K562 (cell line): ENCODE data around the gene ZBTB46. TPM values are rescaled to one million over a fixed set of nuclear protein-coding genes. Genes with fewer than 3 reads are reported as not detected.

Experiments
- ATAC-seq: fragments of 200-7000 bp; cut with Tn5 transposase; 3 replicates; pipeline ENCODE4 v1.9.1; 2020; ENCODE audit warnings: moderate library complexity
- BruUV-seq: library from RNA; stranded (reverse); fragments of 400-500 nt; replicated peaks from 2 replicates; lab custom pipeline; 2021; lab: Mats Ljungman, UMichigan
- CTCF ChIA-PET: fragments of 300-600 bp; formaldehyde crosslinking; extraction: SDS; loops from one replicate; lab custom pipeline; 2021; ENCODE audit warnings: low intra/inter-chr PET ratio; lab: Yijun Ruan, JAX
- POLR2A ChIA-PET: fragments of 300-600, 350-650 bp; sonication (Branson Sonifier 250); formaldehyde crosslinking; extraction: SDS; loops from one replicate; lab custom pipeline; 2021; ENCODE audit warnings: antibody characterized with exemption, inconsistent platforms; lab: Yijun Ruan, JAX
- DNase-seq, 4 experiments: peaks; one replicate each; pipeline versions ENCODE4 v3.0.0 to v3.0.0-alpha.2; 2011 to 2018; ENCODE audit warnings: low spot score in 3 of 4, mixed read lengths in 3 of 4; ENCODE audit errors: extremely low read depth in 1 of 4
- FAIRE-seq: peaks from 2 replicates; lab custom pipeline; 2011; peaks lifted over from hg19 to GRCh38; lab: Jason Lieb, UNC
- H2AFZ ChIP-seq: 2 replicates; pipeline ENCODE4 v1.6.0; 2011; ENCODE audit warnings: low read depth, low read length, control low read depth, inconsistent platforms
- H3K27ac ChIP-seq: fragments of 200-600 bp; 3 replicates; pipeline ENCODE4 v1.8.0; 2011; ENCODE audit warnings: low read depth, mild to moderate bottlenecking, control low read depth, inconsistent platforms, low read length, moderate library complexity, mixed read lengths; ENCODE audit errors: extremely low read depth
- H3K27me3 ChIP-seq, 2 experiments: fragments of 300-600 bp in 1 of 2; 2 replicates in 1 of 2; 3 replicates in 1 of 2; pipeline versions ENCODE4 v1.6.0 to v1.8.0; 2011; ENCODE audit warnings: inconsistent platforms in 2 of 2, low read length in 2 of 2, mild to moderate bottlenecking in 1 of 2, mixed read lengths in 1 of 2, moderate library complexity in 1 of 2; ENCODE audit not compliant: control insufficient read depth in 2 of 2, insufficient read depth in 2 of 2
- H3K36me3 ChIP-seq: fragments of 300-600 bp; 3 replicates; pipeline ENCODE4 v1.8.0; 2011; ENCODE audit warnings: mild to moderate bottlenecking, low read length, inconsistent platforms; ENCODE audit not compliant: control insufficient read depth, insufficient read depth
- H3K4me1 ChIP-seq, 2 experiments: fragments of 200-600 bp in 1 of 2; replicated peaks in 1 of 2; 2 replicates in 1 of 2; 3 replicates in 1 of 2; pipeline versions ENCODE4 v1.5.1 to v1.8.0; 2011; ENCODE audit warnings: inconsistent platforms in 2 of 2, low read length in 2 of 2, mild to moderate bottlenecking in 1 of 2, mixed read lengths in 1 of 2, moderate library complexity in 1 of 2; ENCODE audit not compliant: control insufficient read depth in 2 of 2, insufficient read depth in 2 of 2
- H3K4me2 ChIP-seq: 2 replicates; pipeline ENCODE4 v1.6.1; 2011; ENCODE audit warnings: low read length, control low read depth, inconsistent platforms, mixed read lengths; ENCODE audit not compliant: insufficient read depth
- H3K4me3 ChIP-seq: fragments of 200-600 bp; sonication (generic), shearing (Covaris generic); 2 replicates; pipeline ENCODE4 v1.5.1; 2016; ENCODE audit warnings: control low read depth, inconsistent platforms
- H3K79me2 ChIP-seq: fragments of 200-600 bp; 3 replicates; pipeline ENCODE4 v1.8.0; 2011; ENCODE audit warnings: low read length, inconsistent platforms; ENCODE audit not compliant: control insufficient read depth, insufficient read depth
- H3K9ac ChIP-seq, 2 experiments: 2 replicates each; pipeline versions ENCODE4 v1.6.0 to v1.6.1; 2011; ENCODE audit warnings: low read depth in 2 of 2, low read length in 2 of 2, control low read depth in 1 of 2, inconsistent platforms in 1 of 2, mild to moderate bottlenecking in 1 of 2, mixed read lengths in 1 of 2; ENCODE audit not compliant: insufficient read depth in 1 of 2
- H3K9me1 ChIP-seq: one replicate; pipeline ENCODE4 v1.6.0; 2011; ENCODE audit warnings: inconsistent platforms, mild to moderate bottlenecking, low read length, moderate library complexity; ENCODE audit not compliant: control insufficient read depth, insufficient read depth
- H3K9me3 ChIP-seq: replicated peaks from 2 replicates; pipeline ENCODE4 v1.5.1; 2011; ENCODE audit warnings: low read depth, low read length, inconsistent platforms; ENCODE audit not compliant: control insufficient read depth, insufficient read depth
- H4K20me1 ChIP-seq: replicated peaks from 2 replicates; pipeline ENCODE4 v1.6.1; 2011; ENCODE audit warnings: low read length, inconsistent platforms, mixed read lengths; ENCODE audit not compliant: control insufficient read depth, insufficient read depth
- KHSRP ChIP-seq: fragments of 450-650 bp; IDR thresholded peaks from 2 replicates; pipeline ENCODE4 v1.6.1; 2017
- SETDB1 ChIP-seq: IDR thresholded peaks from one replicate; pipeline ENCODE4 v1.6.1; 2012; ENCODE audit warnings: low read length, control low read depth, inconsistent platforms
- ZBTB9 ChIP-seq: fragments of 450-650 bp; formaldehyde crosslinking; IDR thresholded peaks from 2 replicates; pipeline ENCODE4 v1.4.0; 2020; ENCODE audit warnings: mild to moderate bottlenecking, moderate library complexity
- ZNF316 ChIP-seq: fragments of 450-650 bp; IDR thresholded peaks from 2 replicates; pipeline ENCODE4 v1.6.1; 2016
- ZNF347 ChIP-seq: fragments of 450-650 bp; formaldehyde crosslinking; IDR thresholded peaks from 2 replicates; pipeline ENCODE4 v1.4.0; 2020; ENCODE audit warnings: low read depth, mild to moderate bottlenecking, moderate library complexity
- ZNF407 ChIP-seq: fragments of 450-650 bp; IDR thresholded peaks from 2 replicates; pipeline ENCODE4 v1.6.1; 2016; ENCODE audit warnings: low read depth
- ZNF431 ChIP-seq: sonication (generic); formaldehyde crosslinking; IDR thresholded peaks from 2 replicates; pipeline ENCODE4 v1.8.0; 2022; ENCODE audit warnings: mild to moderate bottlenecking, missing genetic modification reagents
- ZNF449 ChIP-seq: fragments of 250-450 bp; sonication (Bioruptor Pico); IDR thresholded peaks from 2 replicates; pipeline ENCODE4 v1.8.0; 2022; ENCODE audit warnings: moderate library complexity, mild to moderate bottlenecking, inconsistent platforms
- WGBS: fragments of 100-300 bp; shearing (Covaris generic); methylation state at CpG from one replicate; pipeline ENCODE4 v1.1.6; 2016; ENCODE audit warnings: low coverage, mixed read lengths; ENCODE audit not compliant: insufficient coverage; ENCODE audit errors: missing lambda C conversion rate; 5-methylcytosine and 5-hydroxymethylcytosine counted together
- in situ Hi-C: fragments of 300-500 bp; cut with MboI; formaldehyde crosslinking; loops from 4 replicates; pipeline ENCODE4 v1.15.0; 2018; ENCODE audit warnings: inconsistent platforms, mixed read lengths
- intact Hi-C: fragments of 100-400 bp; cut with micrococcal nuclease; formaldehyde crosslinking; loops from 2 replicates; pipeline ENCODE4 v1.14.2; 2022
- polyA plus RNA-seq, 8 experiments: library from polyadenylated mRNA; depleted of rRNA in 4 of 8; stranded (reverse) in 5 of 8; unstranded in 3 of 8; fragments of >200 nt; fragmentation: Nextera tagmentation in 2 of 8; fragmentation: Illumina TruSeq in 1 of 8; extraction: Ambion mirVana in 2 of 8; extraction: Trizol in 1 of 8; gene quantifications; 2 replicates each; pipeline versions ENCODE4 v1.2.1 to v1.2.3, GENCODE V29; 2011 to 2014; ENCODE audit warnings: inconsistent platforms in 1 of 8, missing spikeins in 1 of 8
- total RNA-seq, 7 experiments: library from RNA; depleted of rRNA in 6 of 7; stranded (reverse); fragments of >200 nt in 6 of 7; fragmentation: Illumina TruSeq in 2 of 7; extraction: Trizol in 2 of 7; gene quantifications; 2 replicates each; pipeline versions ENCODE4 v1.2.1 to v1.2.3, GENCODE V29; 2011 to 2021; ENCODE audit warnings: low replicate concordance in 1 of 7

The ZBTB46 gene
- total and polyA plus RNA-seq, 9 of the 15 experiments (the other 6 are each of a cell fraction or from before 2014, with no cell fraction given): 0.29 to 4.1 (median 1.1) TPM

GRCh38 chr20:63846888-63847236 is 15.8 kb upstream of the ZBTB46 start:
- Histone ChIP-seq H3K4me2 (peak overlapping the region; percentile 64), H3K27ac (peak overlapping the region; percentile 75)
- TF ChIP-seq KHSRP (no peak), ZNF407 (peak; percentile 42; the same call in 1 of the 2 replicates), ZBTB9 (CRISPR knock-in tag) (no peak), ZNF316 (peak; percentile 26; the same call in 1 of the 2 replicates), ZNF347 (CRISPR knock-in tag) (no peak), ZNF431 (CRISPR knock-in tag) (no peak), ZNF449 (no peak), SETDB1 (no peak)

More at GRCh38 chr20:63846888-63847236, 15.8 kb upstream of the ZBTB46 start:
- BruUV-seq: no TSS peak
- 58% methylated on average over 2 of the region's 3 CpGs for WGBS
- DNase-seq (no peak), FAIRE-seq (no peak), ATAC-seq (no peak)
- no peaks in the 10 kb centered on the region for H3K27me3 ChIP-seq
- H4K20me1 ChIP-seq: no peaks in the 10 kb centered on the region
- H3K9me3 ChIP-seq: no peaks in the 10 kb centered on the region
- ChIA-PET POLR2A (no interaction called here), CTCF (no interaction called here)
- in situ Hi-C loops (no loop called here), intact Hi-C loops (no loop called here)
- H3K4me3 ChIP-seq: peak overlapping the region; percentile 40; the same call in 1 of the 2 replicates
- no peaks in the 10 kb centered on the region; the same call in 2 of the 3 replicates for H3K79me2 ChIP-seq
- peaks cover 2% of the 10 kb centered on the region for H3K9me1 ChIP-seq
- H2AFZ ChIP-seq: peak overlapping the region; percentile 93
- H3K36me3 ChIP-seq: no peaks in the 10 kb centered on the region
- peaks cover 24 to 65% of the 10 kb centered on the region in 2 experiments for H3K4me1 ChIP-seq
- peak overlapping the region; percentile 61 to 88; a peak in 2 of 4 replicates for H3K9ac ChIP-seq
